GM18508 (cell line): ENCODE data around the gene ZNF334.

Source experiments
- ATAC-seq: cut with Tn5 transposase; IDR thresholded peaks from one replicate; pipeline ENCODE4 v1.9.1; 2021; ENCODE audit warnings: moderate number of reproducible peaks; ENCODE audit not compliant: insufficient read depth, unreplicated experiment

Gene ZNF334

GRCh38 chr20:46512943-46513844 lies at the start of gene ZNF334:
ZNF334 (minus strand) TSS chr20:46513559; CDS start chr20:46512102, 1,457 bp downstream.
- no peak for ATAC-seq

GRCh38 chr20:46562373-46563169 lies 49.2 kb upstream of the ZNF334 start:
- no peak for ATAC-seq

- ATAC-seq: no peak
These were observed 48.6 kb upstream of the ZNF334 start for GRCh38 chr20:46562009-46562372.

GRCh38 chr20:46559685-46560440 lies 46.5 kb upstream of the ZNF334 start:
- no peak for ATAC-seq

GRCh38 chr20:46559001-46559400 lies 45.6 kb upstream of the ZNF334 start:
- no peak for ATAC-seq

- ATAC-seq: no peak
These were observed 45.2 kb upstream of the ZNF334 start for GRCh38 chr20:46558511-46558959.

GRCh38 chr20:46557231-46557956 lies 44.0 kb upstream of the ZNF334 start:
- no peak for ATAC-seq

- no peak for ATAC-seq
These were observed 42.1 kb upstream of the ZNF334 start for GRCh38 chr20:46555370-46555956.

GRCh38 chr20:46554828-46555227 lies 41.5 kb upstream of the ZNF334 start:
- ATAC-seq: no peak

GRCh38 chr20:46553926-46554325 lies 40.6 kb upstream of the ZNF334 start:
- ATAC-seq: no peak

- no peak for ATAC-seq
These were observed 39.4 kb upstream of the ZNF334 start for GRCh38 chr20:46552460-46553420.

GRCh38 chr20:46551522-46552381 lies 38.4 kb upstream of the ZNF334 start:
- ATAC-seq: no peak

- no peak for ATAC-seq
These were observed 37.1 kb upstream of the ZNF334 start, which contains the start of gene OCSTAMP for GRCh38 chr20:46550461-46550860. OCSTAMP (minus strand) TSS chr20:46550654; CDS start chr20:46550560, 94 bp downstream.

- ATAC-seq: no peak
These were observed 36.0 kb upstream of the ZNF334 start for GRCh38 chr20:46549188-46549972.

- no peak for ATAC-seq
These were observed 35.3 kb upstream of the ZNF334 start for GRCh38 chr20:46548688-46549087.

- no peak for ATAC-seq
These were observed 34.6 kb upstream of the ZNF334 start for GRCh38 chr20:46547995-46548394.

GRCh38 chr20:46546936-46547335 lies 33.6 kb upstream of the ZNF334 start:
- no peak for ATAC-seq
